ENCODE measurements around the gene SELENOI.
A peak's percentile ranks its signal among the peaks of the same experiment; 100 is the strongest.

Gene SELENOI

GRCh38 chr2:26384183-26384582 lies 38.2 kb downstream of the SELENOI start:
- no peak for DNase-seq (ENCODE audit: extremely low read depth, low read depth)
- TF ChIP-seq CTCF (IDR thresholded peaks at IDR 0.05; ENCODE audit: low read depth, low read length): no peak

- no peak for TF ChIP-seq CTCF (IDR thresholded peaks at IDR 0.05; ENCODE audit: low read depth, low read length)
- DNase-seq (ENCODE audit: extremely low read depth, low read depth): no peak
These were observed 38.7 kb downstream of the SELENOI start for GRCh38 chr2:26384597-26384996.

GRCh38 chr2:26387189-26387588 lies 41.2 kb downstream of the SELENOI start:
- DNase-seq (ENCODE audit: extremely low read depth, low read depth): peak; percentile 10
- no peak for TF ChIP-seq CTCF (IDR thresholded peaks at IDR 0.05; ENCODE audit: low read depth, low read length)

- no peak for TF ChIP-seq CTCF (IDR thresholded peaks at IDR 0.05; ENCODE audit: low read depth, low read length)
- DNase-seq (ENCODE audit: extremely low read depth, low read depth): no peak
These were observed 48.8 kb downstream of the SELENOI start for GRCh38 chr2:26394694-26395093.

GRCh38 chr2:26395394-26395793 lies 49.5 kb downstream of the SELENOI start:
- DNase-seq (ENCODE audit: extremely low read depth, low read depth): no peak
- TF ChIP-seq CTCF (IDR thresholded peaks at IDR 0.05; ENCODE audit: low read depth, low read length): no peak

GRCh38 chr2:26396734-26397298 lies 50.9 kb downstream of the SELENOI start:
- no peak for TF ChIP-seq CTCF (IDR thresholded peaks at IDR 0.05; ENCODE audit: low read depth, low read length)
- DNase-seq (ENCODE audit: extremely low read depth, low read depth): no peak

- no peak for DNase-seq (ENCODE audit: extremely low read depth, low read depth)
- no peak for TF ChIP-seq CTCF (IDR thresholded peaks at IDR 0.05; ENCODE audit: low read depth, low read length)
These were observed 53.9 kb downstream of the SELENOI start for GRCh38 chr2:26399771-26400376.

Measured in AG09319 (cell line).